HAP-1 (cell line): ENCODE data around the gene KRTAP19-4.
"Not testable (repeated sequence)": the region's sequence is repeated elsewhere in the genome, so short reads cannot be mapped to it uniquely, and the experiment has no call there.

Source experiments
- DNase-seq, 2 experiments: peaks; one replicate each; pipeline ENCODE4 v3.0.0-alpha.2; 2016 to 2020; ENCODE audit warnings: low spot score in 2 of 2
- H3K27me3 ChIP-seq: fragments of 250-450 bp; sonication (Bioruptor Pico); 2 replicates; pipeline ENCODE4 v1.5.1; 2020; ENCODE audit warnings: low read depth, mild to moderate bottlenecking, moderate library complexity
- H3K36me3 ChIP-seq: fragments of 250-450 bp; sonication (Bioruptor Pico); replicated peaks from 2 replicates; pipeline ENCODE4 v1.5.1; 2020; ENCODE audit warnings: mild to moderate bottlenecking
- H3K4me1 ChIP-seq: fragments of 250-450 bp; sonication (Bioruptor Pico); 2 replicates; pipeline ENCODE4 v1.5.1; 2020; ENCODE audit warnings: mild to moderate bottlenecking
- H3K4me3 ChIP-seq: fragments of 250-450 bp; sonication (Bioruptor Pico); 2 replicates; pipeline ENCODE4 v1.5.1; 2020; ENCODE audit warnings: mild to moderate bottlenecking, moderate library complexity
- H3K9me3 ChIP-seq: fragments of 250-450 bp; sonication (Bioruptor Pico); 2 replicates; pipeline ENCODE4 v1.5.1; 2020; ENCODE audit warnings: mild to moderate bottlenecking, moderate library complexity
- in situ Hi-C: fragments of 300-500 bp; cut with MboI; formaldehyde crosslinking; loops from 3 replicates; pipeline ENCODE4 v1.14.3; 2020; ENCODE audit warnings: low sequenced_read_pairs, inconsistent platforms, mixed read lengths

The KRTAP19-4 gene

GRCh38 chr21:30497065-30497464, at the start of gene KRTAP19-4:
KRTAP19-4 (minus strand) TSS chr21:30497165; CDS start chr21:30497110, 55 bp downstream.
- in situ Hi-C loops: no loop called here
- Histone ChIP-seq H3K27me3 (no peaks in the 10 kb centered on the region), H3K4me3 (no peak within 1 kb of the TSS), H3K36me3 (no peaks in the 10 kb centered on the region), H3K4me1 (no peaks in the 10 kb centered on the region), H3K9me3 (no peaks in the 10 kb centered on the region)
- DNase-seq: no peak

GRCh38 chr21:30541764-30542163, 44.8 kb upstream of the KRTAP19-4 start, which contains the start of gene KRTAP19-6:
KRTAP19-6 (minus strand) TSS chr21:30541864; CDS start chr21:30541833, 31 bp downstream.
- Histone ChIP-seq H3K4me1 (no peaks in the 10 kb centered on the region), H3K4me3 (no peak within 1 kb of the TSS)
- in situ Hi-C loops: no loop called here

GRCh38 chr21:30518876-30519275, 21.9 kb upstream of the KRTAP19-4 start:
- Histone ChIP-seq H3K27me3 (no peaks in the 10 kb centered on the region), H3K9me3 (peaks cover 7% of the 10 kb centered on the region; the same call in 1 of the 2 replicates), H3K4me1 (no peaks in the 10 kb centered on the region), H3K36me3 (no peaks in the 10 kb centered on the region), H3K4me3 (no peak overlapping the region)
- in situ Hi-C loops: no loop called here
- DNase-seq: no peak

More at GRCh38 chr21:30541764-30542163, 44.8 kb upstream of the KRTAP19-4 start, which contains the start of gene KRTAP19-6:
- DNase-seq: no peak
- Histone ChIP-seq H3K27me3 (no peaks in the 10 kb centered on the region), H3K9me3 (no peaks in the 10 kb centered on the region), H3K36me3 (no peaks in the 10 kb centered on the region)

GRCh38 chr21:30515681-30516080, 18.7 kb upstream of the KRTAP19-4 start:
- in situ Hi-C loops: no loop called here
- Histone ChIP-seq H3K36me3 (no peaks in the 10 kb centered on the region), H3K9me3 (peaks cover 2% of the 10 kb centered on the region; the same call in 1 of the 2 replicates), H3K27me3 (no peaks in the 10 kb centered on the region), H3K4me3 (no peak overlapping the region), H3K4me1 (no peaks in the 10 kb centered on the region)
- no peak for DNase-seq

- DNase-seq, H3K9me3 ChIP-seq, H3K27me3 ChIP-seq, H3K4me1 ChIP-seq, H3K36me3 ChIP-seq, H3K4me3 ChIP-seq, in situ Hi-C loops: not testable (repeated sequence)
These were observed 8.7 kb upstream of the KRTAP19-4 start for GRCh38 chr21:30505621-30506205.

- in situ Hi-C loops: no loop called here
- H3K9me3 ChIP-seq: no peaks in the 10 kb centered on the region; the same call in 1 of the 2 replicates
- no peaks in the 10 kb centered on the region for H3K27me3 ChIP-seq
- no peak for DNase-seq
- H3K36me3 ChIP-seq: no peaks in the 10 kb centered on the region
- no peak within 1 kb of the TSS for H3K4me3 ChIP-seq
- no peaks in the 10 kb centered on the region for H3K4me1 ChIP-seq
These were observed 5.1 kb upstream of the KRTAP19-4 start, which contains the start of gene KRTAP19-5 for GRCh38 chr21:30502041-30502440. KRTAP19-5 (minus strand) TSS chr21:30502141; CDS start chr21:30502090, 51 bp downstream.

GRCh38 chr21:30491963-30492428, 5.0 kb downstream of the KRTAP19-4 start, which contains the start of gene KRTAP19-3:
KRTAP19-3 (minus strand) TSS chr21:30492013; CDS start chr21:30491957, 56 bp downstream.
- Histone ChIP-seq H3K9me3 (no peaks in the 10 kb centered on the region; the same call in none of the 2 replicates), H3K36me3 (no peaks in the 10 kb centered on the region), H3K27me3 (no peaks in the 10 kb centered on the region), H3K4me1 (no peaks in the 10 kb centered on the region), H3K4me3 (no peak within 1 kb of the TSS)
- DNase-seq: no peak
- in situ Hi-C loops: no loop called here

- Histone ChIP-seq H3K27me3 (no peaks in the 10 kb centered on the region), H3K36me3 (no peaks in the 10 kb centered on the region), H3K4me3 (no peak within 1 kb of the TSS), H3K4me1 (no peaks in the 10 kb centered on the region), H3K9me3 (peaks cover 2% of the 10 kb centered on the region)
- in situ Hi-C loops: no loop called here
- DNase-seq: no peak
These were observed 9.6 kb downstream of the KRTAP19-4 start, which contains the start of gene KRTAP19-2 for GRCh38 chr21:30487336-30487735. KRTAP19-2 (minus strand) TSS chr21:30487436; CDS start chr21:30487348, 88 bp downstream.

- Histone ChIP-seq H3K36me3 (no peaks in the 10 kb centered on the region), H3K9me3 (peaks cover 4% of the 10 kb centered on the region), H3K4me3 (no peak overlapping the region), H3K27me3 (no peaks in the 10 kb centered on the region), H3K4me1 (no peaks in the 10 kb centered on the region)
- DNase-seq: no peak
- in situ Hi-C loops: no loop called here
These were observed 10.8 kb downstream of the KRTAP19-4 start for GRCh38 chr21:30486180-30486579.

GRCh38 chr21:30482130-30482529, 14.8 kb downstream of the KRTAP19-4 start:
- in situ Hi-C loops: no loop called here
- Histone ChIP-seq H3K9me3 (peaks cover 4% of the 10 kb centered on the region), H3K36me3 (no peaks in the 10 kb centered on the region), H3K27me3 (no peaks in the 10 kb centered on the region), H3K4me3 (no peak overlapping the region), H3K4me1 (no peaks in the 10 kb centered on the region)
- DNase-seq: no peak

GRCh38 chr21:30480145-30480544, 16.8 kb downstream of the KRTAP19-4 start, which contains the start of gene KRTAP19-1:
KRTAP19-1 (minus strand) TSS chr21:30480367; CDS start chr21:30480317, 50 bp downstream.
- Histone ChIP-seq H3K4me3 (no peak within 1 kb of the TSS), H3K27me3 (no peaks in the 10 kb centered on the region), H3K36me3 (no peaks in the 10 kb centered on the region), H3K9me3 (peaks cover 4% of the 10 kb centered on the region; the same call in 1 of the 2 replicates), H3K4me1 (no peaks in the 10 kb centered on the region)
- in situ Hi-C loops: no loop called here
- no peak for DNase-seq

GRCh38 chr21:30479259-30479658, 17.7 kb downstream of the KRTAP19-4 start:
- H3K9me3 ChIP-seq: peaks cover 4% of the 10 kb centered on the region; the same call in 1 of the 2 replicates
- DNase-seq: no peak
- no peaks in the 10 kb centered on the region for H3K27me3 ChIP-seq
- in situ Hi-C loops: no loop called here
- no peaks in the 10 kb centered on the region for H3K4me1 ChIP-seq
- no peak overlapping the region for H3K4me3 ChIP-seq
- no peaks in the 10 kb centered on the region for H3K36me3 ChIP-seq

GRCh38 chr21:30478004-30478403, 19.0 kb downstream of the KRTAP19-4 start:
- no peak for DNase-seq
- no peaks in the 10 kb centered on the region for H3K4me1 ChIP-seq
- in situ Hi-C loops: no loop called here
- no peak overlapping the region for H3K4me3 ChIP-seq
- no peaks in the 10 kb centered on the region for H3K27me3 ChIP-seq
- peaks cover 4% of the 10 kb centered on the region; the same call in 1 of the 2 replicates for H3K9me3 ChIP-seq
- H3K36me3 ChIP-seq: no peaks in the 10 kb centered on the region
